ENCODE data around the gene BRSK1. TPM values are rescaled to one million over a fixed set of nuclear protein-coding genes. Genes with fewer than 3 reads are reported as not detected.

Gene BRSK1
- total RNA-seq, 1 donor from 2014 or later, result 43.4 TPM

DNA sequence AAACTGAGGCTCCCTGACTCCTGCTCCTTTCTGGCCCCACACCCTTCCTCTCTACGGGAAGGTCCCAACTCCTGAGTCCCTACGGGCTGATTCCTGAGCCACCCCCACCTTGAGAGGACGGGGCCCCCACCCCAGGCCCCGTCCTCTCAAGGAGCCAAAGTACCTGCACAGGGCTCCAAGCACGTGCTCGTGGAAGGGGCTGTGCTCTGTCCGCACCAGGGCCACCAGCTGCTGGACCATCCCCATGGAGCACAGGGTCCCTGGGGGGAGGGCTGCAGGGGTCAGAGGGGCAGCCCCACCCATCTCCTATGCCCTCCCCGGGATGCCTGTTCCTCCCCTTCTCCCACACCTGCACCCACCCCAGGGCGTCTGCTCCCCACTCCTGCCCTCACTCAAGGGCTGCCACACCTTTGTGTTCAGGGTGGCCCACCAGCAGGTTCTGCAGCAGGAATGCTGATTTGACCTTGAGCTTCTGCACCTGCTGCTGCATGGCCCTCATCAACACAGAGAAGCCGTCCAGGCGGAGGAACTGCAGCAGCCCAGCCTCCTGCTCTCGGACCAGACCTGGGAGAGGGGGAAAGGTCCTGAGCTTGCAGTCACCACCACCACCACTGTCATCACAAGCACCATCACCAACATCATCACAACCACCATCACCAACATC is 17.9 kb upstream of the BRSK1 start:
- no peaks in the 10 kb centered on the region for H3K27me3 Mint-ChIP-seq (ENCODE audit: low read depth)
- H3K36me3 Mint-ChIP-seq, result peaks cover 11% of the 10 kb centered on the region
- H3K9me3 Mint-ChIP-seq, result peaks cover 8% of the 10 kb centered on the region
- no peak overlapping the region for H3K27ac Mint-ChIP-seq
- DNase-seq (ENCODE audit: low spot score in 2 of 2, unreplicated experiment in 2 of 2), result no peak
- H3K4me3 Mint-ChIP-seq, result no peak overlapping the region
- TF ChIP-seq, protein P1, sequence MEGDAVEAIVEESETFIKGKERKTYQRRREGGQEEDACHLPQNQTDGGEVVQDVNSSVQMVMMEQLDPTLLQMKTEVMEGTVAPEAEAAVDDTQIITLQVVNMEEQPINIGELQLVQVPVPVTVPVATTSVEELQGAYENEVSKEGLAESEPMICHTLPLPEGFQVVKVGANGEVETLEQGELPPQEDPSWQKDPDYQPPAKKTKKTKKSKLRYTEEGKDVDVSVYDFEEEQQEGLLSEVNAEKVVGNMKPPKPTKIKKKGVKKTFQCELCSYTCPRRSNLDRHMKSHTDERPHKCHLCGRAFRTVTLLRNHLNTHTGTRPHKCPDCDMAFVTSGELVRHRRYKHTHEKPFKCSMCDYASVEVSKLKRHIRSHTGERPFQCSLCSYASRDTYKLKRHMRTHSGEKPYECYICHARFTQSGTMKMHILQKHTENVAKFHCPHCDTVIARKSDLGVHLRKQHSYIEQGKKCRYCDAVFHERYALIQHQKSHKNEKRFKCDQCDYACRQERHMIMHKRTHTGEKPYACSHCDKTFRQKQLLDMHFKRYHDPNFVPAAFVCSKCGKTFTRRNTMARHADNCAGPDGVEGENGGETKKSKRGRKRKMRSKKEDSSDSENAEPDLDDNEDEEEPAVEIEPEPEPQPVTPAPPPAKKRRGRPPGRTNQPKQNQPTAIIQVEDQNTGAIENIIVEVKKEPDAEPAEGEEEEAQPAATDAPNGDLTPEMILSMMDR (IDR thresholded peaks at IDR 0.05; ENCODE audit: unreplicated experiment), result no peak
- no peaks in the 10 kb centered on the region for H3K4me1 Mint-ChIP-seq

DNA sequence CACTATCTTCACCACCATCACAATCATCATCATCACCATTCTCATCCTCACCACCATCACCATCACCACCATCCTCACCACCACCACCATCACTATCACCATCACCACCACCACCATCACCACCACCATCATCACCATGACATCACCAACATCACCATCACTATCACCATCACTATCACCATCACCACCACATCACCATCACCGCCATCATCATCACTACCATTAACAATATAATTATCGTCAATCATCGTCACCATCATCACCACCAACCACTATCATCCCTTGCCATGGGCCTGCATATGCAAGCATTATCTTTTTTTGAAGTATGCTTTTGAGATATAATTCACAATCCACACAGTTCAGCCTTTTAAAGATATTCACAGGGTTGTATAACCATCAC is 17.4 kb upstream of the BRSK1 start:
- Mint-ChIP-seq H3K36me3 (peaks cover 11% of the 10 kb centered on the region), H3K4me1 (no peaks in the 10 kb centered on the region), H3K27me3 (ENCODE audit: low read depth) (no peaks in the 10 kb centered on the region), H3K9me3 (peaks cover 8% of the 10 kb centered on the region), H3K4me3 (no peak overlapping the region), H3K27ac (no peak overlapping the region)
- no peak for DNase-seq (ENCODE audit: low spot score in 2 of 2, unreplicated experiment in 2 of 2)
- TF ChIP-seq, protein P1 (IDR thresholded peaks at IDR 0.05; ENCODE audit: unreplicated experiment), result no peak

DNA sequence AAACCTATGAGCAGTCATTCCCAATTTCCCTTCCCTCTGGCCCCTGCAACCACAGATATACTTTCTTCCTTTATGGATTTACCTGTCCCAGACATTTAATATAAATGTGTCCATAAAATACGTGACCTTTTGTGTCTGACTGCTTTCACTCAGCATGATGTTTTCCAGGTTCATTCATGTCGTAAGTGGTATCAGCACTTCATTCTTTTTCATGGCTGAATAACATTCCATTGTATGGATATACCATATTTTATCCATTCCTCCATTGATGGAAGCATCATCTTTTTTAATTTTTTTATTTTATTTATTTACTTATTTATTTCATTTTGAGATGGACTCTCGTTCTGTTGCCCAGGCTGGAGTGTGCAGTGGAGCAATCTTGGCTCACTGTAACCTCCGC is 17.0 kb upstream of the BRSK1 start:
- peaks cover 11% of the 10 kb centered on the region for H3K36me3 Mint-ChIP-seq
- no peak for DNase-seq (ENCODE audit: low spot score in 2 of 2, unreplicated experiment in 2 of 2)
- H3K4me3 Mint-ChIP-seq, result no peak overlapping the region
- peaks cover 8% of the 10 kb centered on the region for H3K9me3 Mint-ChIP-seq
- no peak overlapping the region for H3K27ac Mint-ChIP-seq
- no peaks in the 10 kb centered on the region for H3K4me1 Mint-ChIP-seq
- TF ChIP-seq, protein P1 (IDR thresholded peaks at IDR 0.05; ENCODE audit: unreplicated experiment), result no peak
- H3K27me3 Mint-ChIP-seq (ENCODE audit: low read depth), result no peaks in the 10 kb centered on the region

DNA sequence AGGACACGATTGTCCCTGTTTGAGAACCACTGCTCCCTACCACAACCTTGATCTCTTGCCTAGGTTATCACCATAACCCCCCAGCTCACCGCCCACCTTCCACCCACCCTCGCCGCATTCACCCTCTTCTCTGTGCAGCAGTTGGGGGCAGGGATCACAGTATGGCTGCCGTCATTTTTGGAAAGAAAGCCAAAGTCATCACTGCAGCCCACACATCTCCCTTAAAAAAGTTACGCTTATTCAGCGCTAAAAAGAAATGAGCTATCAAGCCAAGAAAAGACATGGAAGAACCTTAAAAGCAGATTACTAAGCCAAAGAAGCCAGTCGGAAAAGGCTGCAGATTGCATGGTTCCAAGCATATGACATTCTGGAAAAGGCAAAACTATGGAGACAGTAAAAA is 14.5 kb upstream of the BRSK1 start:
- Mint-ChIP-seq H3K36me3 (peaks cover 19% of the 10 kb centered on the region), H3K27ac (no peak overlapping the region), H3K27me3 (ENCODE audit: low read depth) (no peaks in the 10 kb centered on the region), H3K4me1 (no peaks in the 10 kb centered on the region), H3K9me3 (peaks cover 8% of the 10 kb centered on the region), H3K4me3 (no peak overlapping the region)
- DNase-seq (ENCODE audit: low spot score in 2 of 2, unreplicated experiment in 2 of 2), result no peak
- TF ChIP-seq, protein P1 (IDR thresholded peaks at IDR 0.05; ENCODE audit: unreplicated experiment), result no peak

DNA sequence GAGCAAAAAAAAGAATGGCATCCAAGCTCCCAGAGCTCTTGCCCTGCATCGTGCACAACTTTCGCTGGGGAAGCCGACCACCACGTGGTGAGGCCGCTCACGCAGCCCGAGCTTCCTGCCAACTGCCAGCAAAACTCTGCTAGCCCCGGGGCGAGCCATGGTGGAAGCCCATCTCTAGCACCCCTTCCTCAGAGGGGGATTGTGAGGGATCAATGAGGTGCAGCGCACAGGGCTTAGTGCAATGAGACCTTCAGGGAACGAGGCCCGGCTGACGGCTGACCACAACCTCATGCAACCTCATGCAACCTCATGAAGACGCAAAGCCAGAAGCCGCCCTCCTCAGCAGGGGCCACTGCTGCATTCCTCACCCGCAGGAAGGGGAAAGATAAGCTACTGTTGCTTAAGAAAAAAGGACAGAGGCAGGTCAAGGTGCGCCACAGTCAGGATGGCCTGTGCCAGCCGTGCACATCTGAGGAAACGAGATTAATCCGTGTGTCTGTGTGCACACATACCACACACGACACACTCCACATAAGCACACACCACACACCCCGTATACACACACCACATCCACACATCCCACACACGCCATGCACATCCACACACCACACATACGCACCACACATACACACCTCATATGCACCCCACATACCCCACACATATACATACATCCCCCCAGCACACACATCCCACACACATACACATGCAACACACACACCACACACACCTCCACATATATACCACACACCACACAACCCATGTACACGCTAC is 13.4 kb upstream of the BRSK1 start:
- no peaks in the 10 kb centered on the region for H3K4me1 Mint-ChIP-seq
- H3K36me3 Mint-ChIP-seq, result peaks cover 21% of the 10 kb centered on the region
- TF ChIP-seq, protein P1 (IDR thresholded peaks at IDR 0.05; ENCODE audit: unreplicated experiment), result no peak
- H3K4me3 Mint-ChIP-seq, result no peak overlapping the region
- DNase-seq (ENCODE audit: low spot score in 2 of 2, unreplicated experiment in 2 of 2), result no peak
- no peak overlapping the region for H3K27ac Mint-ChIP-seq
- H3K9me3 Mint-ChIP-seq, result peaks cover 8% of the 10 kb centered on the region
- H3K27me3 Mint-ChIP-seq (ENCODE audit: low read depth), result no peaks in the 10 kb centered on the region

Measured in mesothelial cell of epicardium (in vitro differentiated cells).